ENCODE data around the gene TTLL7.

TTLL7 gene

DNA sequence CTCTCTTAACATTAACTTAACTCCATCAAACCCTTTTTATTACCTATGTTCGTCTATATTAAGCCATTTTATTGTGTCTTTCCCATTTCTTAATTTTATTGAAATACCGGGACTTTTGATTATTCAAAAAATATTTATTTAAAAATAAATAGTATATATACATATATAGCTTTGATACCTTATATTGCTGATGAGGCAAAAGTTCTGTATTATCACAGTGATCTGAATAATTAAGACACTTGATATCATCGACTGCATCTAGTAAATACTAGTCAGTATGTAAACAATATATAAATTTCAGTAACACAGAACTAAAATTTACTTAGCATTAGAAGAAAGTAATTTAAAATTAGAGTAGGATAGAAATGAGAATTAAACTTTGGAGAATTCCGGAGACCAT, 22.0 kb downstream of the TTLL7 start:
- Histone ChIP-seq H3K9me2 (replicated peaks; ENCODE audit: insufficient read depth, low read length) (no peaks in the 10 kb centered on the region), H3K4me1 (ENCODE audit: low read length) (no peaks in the 10 kb centered on the region), H3K9ac (ENCODE audit: low read length) (no peak overlapping the region), H3K4me3 (ENCODE audit: low read length) (no peak overlapping the region), H2AFZ (ENCODE audit: low read length) (no peak overlapping the region), H3K27ac (ENCODE audit: low read length) (no peak overlapping the region), H3K79me2 (ENCODE audit: low read length) (peaks cover 3% of the 10 kb centered on the region; the same call in 1 of the 2 replicates), H4K20me1 (ENCODE audit: insufficient read depth, low read length) (no peaks in the 10 kb centered on the region), H3K36me3 (replicated peaks; ENCODE audit: insufficient read depth, low read length) (no peaks in the 10 kb centered on the region), H3F3A (ENCODE audit: insufficient read depth, low read length) (no peaks in the 10 kb centered on the region), H3K9me3 (replicated peaks; ENCODE audit: insufficient read depth, low read length) (no peaks in the 10 kb centered on the region), H3K27me3 (replicated peaks; ENCODE audit: insufficient read depth, low read length) (no peaks in the 10 kb centered on the region), H3K4me2 (ENCODE audit: low read depth, low read length) (no peak overlapping the region)
- TF ChIP-seq EZH2phosphoT487 (IDR thresholded peaks at IDR 0.05; ENCODE audit: low read length) (no peak), EZH2 (optimal IDR thresholded peaks at IDR 0.05; ENCODE audit: low read depth, low read length) (no peak)
- TF ChIP-seq, protein P1, sequence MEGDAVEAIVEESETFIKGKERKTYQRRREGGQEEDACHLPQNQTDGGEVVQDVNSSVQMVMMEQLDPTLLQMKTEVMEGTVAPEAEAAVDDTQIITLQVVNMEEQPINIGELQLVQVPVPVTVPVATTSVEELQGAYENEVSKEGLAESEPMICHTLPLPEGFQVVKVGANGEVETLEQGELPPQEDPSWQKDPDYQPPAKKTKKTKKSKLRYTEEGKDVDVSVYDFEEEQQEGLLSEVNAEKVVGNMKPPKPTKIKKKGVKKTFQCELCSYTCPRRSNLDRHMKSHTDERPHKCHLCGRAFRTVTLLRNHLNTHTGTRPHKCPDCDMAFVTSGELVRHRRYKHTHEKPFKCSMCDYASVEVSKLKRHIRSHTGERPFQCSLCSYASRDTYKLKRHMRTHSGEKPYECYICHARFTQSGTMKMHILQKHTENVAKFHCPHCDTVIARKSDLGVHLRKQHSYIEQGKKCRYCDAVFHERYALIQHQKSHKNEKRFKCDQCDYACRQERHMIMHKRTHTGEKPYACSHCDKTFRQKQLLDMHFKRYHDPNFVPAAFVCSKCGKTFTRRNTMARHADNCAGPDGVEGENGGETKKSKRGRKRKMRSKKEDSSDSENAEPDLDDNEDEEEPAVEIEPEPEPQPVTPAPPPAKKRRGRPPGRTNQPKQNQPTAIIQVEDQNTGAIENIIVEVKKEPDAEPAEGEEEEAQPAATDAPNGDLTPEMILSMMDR (IDR thresholded peaks at IDR 0.05; ENCODE audit: low read length), result no peak
- no peak for DNase-seq

- H3K27ac ChIP-seq (ENCODE audit: low read length), result no peak overlapping the region
- H3K9ac ChIP-seq (ENCODE audit: low read length), result no peak overlapping the region
- H3K4me3 ChIP-seq (ENCODE audit: low read length), result no peak overlapping the region
- DNase-seq, result no peak
- no peaks in the 10 kb centered on the region for H3K36me3 ChIP-seq (replicated peaks; ENCODE audit: insufficient read depth, low read length)
- H3K9me3 ChIP-seq (replicated peaks; ENCODE audit: insufficient read depth, low read length), result no peaks in the 10 kb centered on the region
- no peak overlapping the region for H2AFZ ChIP-seq (ENCODE audit: low read length)
- no peaks in the 10 kb centered on the region for H3K4me1 ChIP-seq (ENCODE audit: low read length)
- TF ChIP-seq EZH2 (optimal IDR thresholded peaks at IDR 0.05; ENCODE audit: low read depth, low read length) (no peak), EZH2phosphoT487 (IDR thresholded peaks at IDR 0.05; ENCODE audit: low read length) (no peak)
- TF ChIP-seq, protein P1 (IDR thresholded peaks at IDR 0.05; ENCODE audit: low read length), result no peak
- H3F3A ChIP-seq (ENCODE audit: insufficient read depth, low read length), result no peaks in the 10 kb centered on the region
- no peaks in the 10 kb centered on the region for H3K27me3 ChIP-seq (replicated peaks; ENCODE audit: insufficient read depth, low read length)
- no peak overlapping the region for H3K4me2 ChIP-seq (ENCODE audit: low read depth, low read length)
- no peaks in the 10 kb centered on the region for H3K79me2 ChIP-seq (ENCODE audit: low read length)
- no peaks in the 10 kb centered on the region for H4K20me1 ChIP-seq (ENCODE audit: insufficient read depth, low read length)
- H3K9me2 ChIP-seq (replicated peaks; ENCODE audit: insufficient read depth, low read length), result no peaks in the 10 kb centered on the region
Observed at GRCh38 chr1:83970802-83971201, 28.1 kb downstream of the TTLL7 start.

DNA sequence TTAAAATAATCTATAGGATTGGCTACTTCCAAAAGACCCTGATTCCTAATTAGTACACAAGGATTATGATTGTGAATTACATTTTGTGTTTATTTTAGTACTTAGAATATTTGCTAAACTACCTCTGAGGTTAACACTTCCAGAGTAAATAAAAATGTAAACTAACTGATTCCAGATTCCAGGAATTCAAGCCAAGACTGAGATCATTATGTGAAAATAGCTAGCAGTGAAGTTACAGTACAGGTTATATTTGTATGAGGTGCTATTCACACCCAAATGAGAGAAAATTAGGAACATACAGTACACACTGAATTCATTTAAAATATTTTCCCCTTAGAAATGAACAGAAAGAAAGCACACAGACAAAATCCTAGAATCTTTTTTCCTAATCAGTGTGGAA, 28.8 kb downstream of the TTLL7 start:
- H3K9ac ChIP-seq (ENCODE audit: low read length), result no peak overlapping the region
- no peaks in the 10 kb centered on the region for H3K36me3 ChIP-seq (replicated peaks; ENCODE audit: insufficient read depth, low read length)

More for the DNA sequence above, 28.8 kb downstream of the TTLL7 start:
- H3K27ac ChIP-seq (ENCODE audit: low read length), result no peak overlapping the region
- TF ChIP-seq EZH2 (optimal IDR thresholded peaks at IDR 0.05; ENCODE audit: low read depth, low read length) (no peak), EZH2phosphoT487 (IDR thresholded peaks at IDR 0.05; ENCODE audit: low read length) (no peak)
- TF ChIP-seq, protein P1 (IDR thresholded peaks at IDR 0.05; ENCODE audit: low read length), result no peak
- H3K4me1 ChIP-seq (ENCODE audit: low read length), result no peaks in the 10 kb centered on the region
- no peak overlapping the region for H3K4me2 ChIP-seq (ENCODE audit: low read depth, low read length)
- no peaks in the 10 kb centered on the region for H4K20me1 ChIP-seq (ENCODE audit: insufficient read depth, low read length)
- no peak for DNase-seq
- no peaks in the 10 kb centered on the region for H3K9me2 ChIP-seq (replicated peaks; ENCODE audit: insufficient read depth, low read length)
- no peaks in the 10 kb centered on the region for H3K27me3 ChIP-seq (replicated peaks; ENCODE audit: insufficient read depth, low read length)
- no peaks in the 10 kb centered on the region for H3K9me3 ChIP-seq (replicated peaks; ENCODE audit: insufficient read depth, low read length)
- H3K4me3 ChIP-seq (ENCODE audit: low read length), result no peak overlapping the region
- H3K79me2 ChIP-seq (ENCODE audit: low read length), result no peaks in the 10 kb centered on the region
- H3F3A ChIP-seq (ENCODE audit: insufficient read depth, low read length), result no peaks in the 10 kb centered on the region
- no peak overlapping the region for H2AFZ ChIP-seq (ENCODE audit: low read length)
